ENCODE measurements around the gene KRT76. TPM values are rescaled to one million over a fixed set of nuclear protein-coding genes. Genes with fewer than 3 reads are reported as not detected.

The KRT76 gene
- total and polyA plus RNA-seq, 7 donors, result not detected

- H3K4me3 ChIP-seq, result no peak overlapping the region
- TF ChIP-seq, protein P1, sequence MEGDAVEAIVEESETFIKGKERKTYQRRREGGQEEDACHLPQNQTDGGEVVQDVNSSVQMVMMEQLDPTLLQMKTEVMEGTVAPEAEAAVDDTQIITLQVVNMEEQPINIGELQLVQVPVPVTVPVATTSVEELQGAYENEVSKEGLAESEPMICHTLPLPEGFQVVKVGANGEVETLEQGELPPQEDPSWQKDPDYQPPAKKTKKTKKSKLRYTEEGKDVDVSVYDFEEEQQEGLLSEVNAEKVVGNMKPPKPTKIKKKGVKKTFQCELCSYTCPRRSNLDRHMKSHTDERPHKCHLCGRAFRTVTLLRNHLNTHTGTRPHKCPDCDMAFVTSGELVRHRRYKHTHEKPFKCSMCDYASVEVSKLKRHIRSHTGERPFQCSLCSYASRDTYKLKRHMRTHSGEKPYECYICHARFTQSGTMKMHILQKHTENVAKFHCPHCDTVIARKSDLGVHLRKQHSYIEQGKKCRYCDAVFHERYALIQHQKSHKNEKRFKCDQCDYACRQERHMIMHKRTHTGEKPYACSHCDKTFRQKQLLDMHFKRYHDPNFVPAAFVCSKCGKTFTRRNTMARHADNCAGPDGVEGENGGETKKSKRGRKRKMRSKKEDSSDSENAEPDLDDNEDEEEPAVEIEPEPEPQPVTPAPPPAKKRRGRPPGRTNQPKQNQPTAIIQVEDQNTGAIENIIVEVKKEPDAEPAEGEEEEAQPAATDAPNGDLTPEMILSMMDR (IDR thresholded peaks at IDR 0.05), result no peak
- no peaks in the 10 kb centered on the region for H3K4me1 ChIP-seq
- ATAC-seq (no peak), DNase-seq (no peak)
- no peak overlapping the region for H3K27ac ChIP-seq
- H3K27me3 ChIP-seq (ENCODE audit: insufficient read depth in 3 of 3, low read length in 2 of 3), result peaks cover 0 to 7% (median 0%) of the 10 kb centered on the region in 3 donors
- intact Hi-C loops (cut with DNase I), result no loop called here
- 21 to 30% (median 22%) methylated on average over 1 of the region's 1 CpG for WGBS, 3 donors
- H3K36me3 ChIP-seq (ENCODE audit: insufficient read depth in 1 of 2, low read depth in 1 of 2), result no peaks in the 10 kb centered on the region
- H3K9me3 ChIP-seq, result no peaks in the 10 kb centered on the region
Observed at GRCh38 chr12:52805000-52805399, 27.9 kb upstream of the KRT76 start.

DNA sequence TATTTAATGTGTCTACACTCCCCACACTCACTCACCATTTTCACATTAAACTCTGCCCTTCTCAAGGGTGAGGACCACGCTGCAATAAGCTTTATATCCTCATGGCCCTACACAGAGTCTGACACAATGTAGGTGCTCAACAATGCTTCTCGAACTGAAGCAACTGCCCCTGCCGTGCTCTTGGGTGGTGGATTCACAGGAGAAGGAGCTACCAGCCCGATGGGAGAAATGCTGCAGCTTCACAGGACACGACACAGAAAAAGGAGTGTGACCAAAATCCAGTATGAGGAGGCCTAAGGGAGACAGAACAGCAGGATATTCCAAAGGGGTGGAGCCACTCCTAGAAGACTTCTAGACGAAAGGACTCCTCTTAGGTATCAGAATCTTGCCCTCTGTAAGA, 25.3 kb upstream of the KRT76 start:
- Histone ChIP-seq H3K36me3 (ENCODE audit: insufficient read depth in 1 of 2, low read depth in 1 of 2) (no peaks in the 10 kb centered on the region), H3K27me3 (ENCODE audit: insufficient read depth in 3 of 3, low read length in 2 of 3) (peaks cover 0 to under 1% (median 0%) of the 10 kb centered on the region in 3 donors), H3K9me3 (no peaks in the 10 kb centered on the region), H3K4me3 (no peak overlapping the region), H3K27ac (no peak overlapping the region), H3K4me1 (no peaks in the 10 kb centered on the region)
- 47 to 67% (median 58%) methylated on average over 6 of the region's 6 CpGs for WGBS, 3 donors
- intact Hi-C loops (cut with DNase I), result no loop called here
- DNase-seq (no peak), ATAC-seq (no peak)
- TF ChIP-seq, protein P1 (IDR thresholded peaks at IDR 0.05), result no peak

DNA sequence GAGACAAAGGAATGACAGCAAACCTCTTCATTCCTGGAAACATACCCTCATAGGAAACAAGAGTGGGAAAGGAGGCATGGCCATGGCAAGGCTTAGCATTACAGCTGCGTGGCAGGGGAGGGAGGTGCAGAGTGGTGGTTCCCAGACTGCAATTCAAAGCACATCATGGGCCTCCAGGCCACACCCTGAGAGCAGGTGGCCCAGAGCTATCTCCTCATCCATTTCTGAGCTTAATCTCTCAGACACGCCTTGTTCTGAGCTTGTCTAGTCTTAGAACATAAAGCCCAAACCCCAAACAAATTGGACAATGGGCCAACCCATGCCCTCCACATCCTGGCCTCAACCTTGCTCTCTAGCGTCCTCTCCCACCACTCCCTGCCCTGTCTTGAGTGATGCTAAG, 24.6 kb upstream of the KRT76 start:
- DNase-seq (no peak), ATAC-seq (no peak)
- H3K9me3 ChIP-seq, result no peaks in the 10 kb centered on the region
- 61 to 71% (median 62%) methylated on average over 3 of the region's 3 CpGs for WGBS, 3 donors
- no peaks in the 10 kb centered on the region for H3K4me1 ChIP-seq
- no peaks in the 10 kb centered on the region for H3K27me3 ChIP-seq (ENCODE audit: insufficient read depth in 3 of 3, low read length in 2 of 3)
- H3K36me3 ChIP-seq (ENCODE audit: insufficient read depth in 1 of 2, low read depth in 1 of 2), result no peaks in the 10 kb centered on the region
- H3K27ac ChIP-seq, result no peak overlapping the region
- H3K4me3 ChIP-seq, result no peak overlapping the region
- TF ChIP-seq, protein P1 (IDR thresholded peaks at IDR 0.05), result no peak
- intact Hi-C loops (cut with DNase I), result no loop called here

- H3K9me3 ChIP-seq, result no peaks in the 10 kb centered on the region
- H3K4me1 ChIP-seq, result no peaks in the 10 kb centered on the region
- no peaks in the 10 kb centered on the region for H3K36me3 ChIP-seq (ENCODE audit: insufficient read depth in 1 of 2, low read depth in 1 of 2)
- intact Hi-C loops (cut with DNase I), result no loop called here
- no peak overlapping the region for H3K27ac ChIP-seq
- no peaks in the 10 kb centered on the region for H3K27me3 ChIP-seq (ENCODE audit: insufficient read depth in 3 of 3, low read length in 2 of 3)
- no peak overlapping the region for H3K4me3 ChIP-seq
- TF ChIP-seq, protein P1 (IDR thresholded peaks at IDR 0.05), result no peak
- ATAC-seq (no peak), DNase-seq (no peak)
- 85 to 91% (median 91%) methylated on average over 1 of the region's 1 CpG for WGBS, 3 donors
Observed at GRCh38 chr12:52800259-52800917, 23.2 kb upstream of the KRT76 start.
